GM19395 (cell line): ENCODE data around the gene USP30.
A peak's percentile ranks its signal among the peaks of the same experiment; 100 is the strongest.
"Not testable (repeated sequence)": the region's sequence is repeated elsewhere in the genome, so short reads cannot be mapped to it uniquely, and the experiment has no call there.

Source experiments
- ATAC-seq: cut with Tn5 transposase; IDR thresholded peaks from one replicate; pipeline ENCODE4 v1.9.1; 2021; ENCODE audit warnings: mild to moderate bottlenecking, moderate library complexity; ENCODE audit not compliant: unreplicated experiment

USP30 gene

GRCh38 chr12:109052097-109052413 is 321 bp upstream of the USP30 start:
- no peak for ATAC-seq

- ATAC-seq, result peak; percentile 54
Observed at GRCh38 chr12:109053382-109054123, 1.2 kb downstream of the USP30 start.

GRCh38 chr12:109054124-109054513 is 1.7 kb downstream of the USP30 start:
- ATAC-seq, result not testable (repeated sequence)

GRCh38 chr12:109054520-109054919 is 2.1 kb downstream of the USP30 start:
- no peak for ATAC-seq

GRCh38 chr12:109056891-109057290 is 4.5 kb downstream of the USP30 start:
- no peak for ATAC-seq

GRCh38 chr12:109057376-109057775 is 5.0 kb downstream of the USP30 start:
- ATAC-seq, result no peak

- ATAC-seq, result no peak
Observed at GRCh38 chr12:109058773-109059172, 6.4 kb downstream of the USP30 start.

GRCh38 chr12:109064143-109064542 is 11.8 kb downstream of the USP30 start:
- no peak for ATAC-seq

GRCh38 chr12:109065154-109065852 is 12.9 kb downstream of the USP30 start:
- no peak for ATAC-seq

- ATAC-seq, result no peak
Observed at GRCh38 chr12:109065853-109066193, 13.4 kb downstream of the USP30 start.

- no peak for ATAC-seq
Observed at GRCh38 chr12:109069307-109070271, 17.2 kb downstream of the USP30 start.

GRCh38 chr12:109074866-109075265 is 22.5 kb downstream of the USP30 start:
- ATAC-seq, result no peak

GRCh38 chr12:109082751-109083150 is 30.4 kb downstream of the USP30 start:
- no peak for ATAC-seq

- ATAC-seq, result no peak
Observed at GRCh38 chr12:109084425-109084824, 32.0 kb downstream of the USP30 start.

GRCh38 chr12:109085590-109085989 is 33.2 kb downstream of the USP30 start:
- no peak for ATAC-seq

- no peak for ATAC-seq
Observed at GRCh38 chr12:109087250-109087649, 34.9 kb downstream of the USP30 start.

- ATAC-seq, result no peak
Observed at GRCh38 chr12:109088818-109089217, 36.4 kb downstream of the USP30 start.

- no peak for ATAC-seq
Observed at GRCh38 chr12:109089683-109090082, 37.3 kb downstream of the USP30 start.

GRCh38 chr12:109092497-109093021 is 40.2 kb downstream of the USP30 start:
- no peak for ATAC-seq

GRCh38 chr12:109093022-109093918 is 40.9 kb downstream of the USP30 start, which contains the start of gene ALKBH2:
TSS of gene ALKBH2 (minus strand) at chr12:109093472. CDS start at chr12:109092786, 686 bp downstream.
- peak; percentile 69 for ATAC-seq
